HEK293 (cell line): ENCODE results near the gene CFAP58.

Source experiments
- FEZF1 ChIP-seq: fragments of 450-650 bp; formaldehyde crosslinking; IDR thresholded peaks from 2 replicates; pipeline ENCODE4 v1.5.1; 2016; ENCODE audit warnings: missing biosample characterization, missing genetic modification characterization
- KLF8 ChIP-seq: fragments of 450-650 bp; formaldehyde crosslinking; IDR thresholded peaks from 2 replicates; pipeline ENCODE4 v1.5.1; 2016; ENCODE audit warnings: missing biosample characterization, missing genetic modification characterization
- MEIS1 ChIP-seq: sonication (generic); formaldehyde crosslinking; IDR thresholded peaks from 2 replicates; pipeline ENCODE4 v1.8.1; 2022; ENCODE audit warnings: missing genetic modification reagents, mild to moderate bottlenecking, borderline replicate concordance
- ZFHX2 ChIP-seq: fragments of 450-650 bp; formaldehyde crosslinking; conservative IDR thresholded peaks from 2 replicates; pipeline ENCODE4 v1.5.1; 2016; ENCODE audit warnings: missing biosample characterization, missing genetic modification characterization
- ZFP3 ChIP-seq: fragments of 450-650 bp; formaldehyde crosslinking; IDR thresholded peaks from 2 replicates; pipeline ENCODE4 v1.5.1; 2016; ENCODE audit warnings: low read depth, missing biosample characterization, missing genetic modification characterization
- ZNF138 ChIP-seq: fragments of 450-650 bp; formaldehyde crosslinking; IDR thresholded peaks from 2 replicates; pipeline ENCODE4 v1.5.1; 2016; ENCODE audit warnings: missing biosample characterization, missing genetic modification characterization, borderline replicate concordance
- ZNF248 ChIP-seq: fragments of 450-650 bp; formaldehyde crosslinking; IDR thresholded peaks from 2 replicates; pipeline ENCODE4 v1.5.1; 2017; ENCODE audit warnings: missing biosample characterization, missing genetic modification characterization
- ZNF404 ChIP-seq: fragments of 450-650 bp; formaldehyde crosslinking; IDR thresholded peaks from 2 replicates; pipeline ENCODE4 v1.5.1; 2017; ENCODE audit warnings: missing biosample characterization, missing genetic modification characterization
- ZNF416 ChIP-seq: fragments of 450-650 bp; formaldehyde crosslinking; IDR thresholded peaks from 2 replicates; pipeline ENCODE4 v1.5.1; 2016; ENCODE audit warnings: missing biosample characterization, missing genetic modification characterization
- ZNF621 ChIP-seq: fragments of 450-650 bp; formaldehyde crosslinking; IDR thresholded peaks from 2 replicates; pipeline ENCODE4 v1.5.1; 2017; ENCODE audit warnings: missing biosample characterization, missing genetic modification characterization
- ZNF623 ChIP-seq: fragments of 450-650 bp; formaldehyde crosslinking; IDR thresholded peaks from 2 replicates; pipeline ENCODE4 v1.5.1; 2016; ENCODE audit warnings: missing biosample characterization, missing genetic modification characterization
- ZNF677 ChIP-seq: fragments of 450-650 bp; IDR thresholded peaks from 2 replicates; pipeline ENCODE4 v1.5.0; 2018; ENCODE audit warnings: missing biosample characterization, mild to moderate bottlenecking, missing genetic modification characterization, moderate library complexity
- ZNF837 ChIP-seq: fragments of 450-650 bp; formaldehyde crosslinking; IDR thresholded peaks from 2 replicates; pipeline ENCODE4 v1.5.1; 2016; ENCODE audit warnings: missing biosample characterization, missing genetic modification characterization
- ZSCAN23 ChIP-seq: fragments of 450-650 bp; formaldehyde crosslinking; IDR thresholded peaks from 2 replicates; pipeline ENCODE4 v1.5.1; 2016; ENCODE audit warnings: missing biosample characterization, missing genetic modification characterization
- TF ChIP-seq, protein P1 (sequence below): fragments of 450-650 bp; formaldehyde crosslinking; IDR thresholded peaks from 2 replicates; pipeline ENCODE4 v1.5.1; 2016; ENCODE audit warnings: missing biosample characterization, missing genetic modification characterization
- TF ChIP-seq, protein P2 (sequence below): fragments of 450-650 bp; formaldehyde crosslinking; IDR thresholded peaks from 2 replicates; pipeline ENCODE4 v1.5.1; 2016; ENCODE audit warnings: missing biosample characterization, missing genetic modification characterization, borderline replicate concordance
- TF ChIP-seq, protein P3 (sequence below): fragments of 450-650 bp; formaldehyde crosslinking; IDR thresholded peaks from 2 replicates; pipeline ENCODE4 v1.5.1; 2016; ENCODE audit warnings: missing biosample characterization, missing genetic modification characterization
- TF ChIP-seq, protein P4 (sequence below): sonication (generic); formaldehyde crosslinking; IDR thresholded peaks from 2 replicates; pipeline ENCODE4 v1.8.1; 2022; ENCODE audit warnings: mild to moderate bottlenecking, moderate library complexity, missing genetic modification reagents
- TF ChIP-seq, protein P5 (sequence below): fragments of 450-650 bp; IDR thresholded peaks from 2 replicates; pipeline ENCODE4 v1.5.1; 2018; ENCODE audit warnings: missing biosample characterization, mild to moderate bottlenecking, missing genetic modification characterization
- TF ChIP-seq, protein P6 (sequence below): fragments of 450-650 bp; formaldehyde crosslinking; IDR thresholded peaks from 2 replicates; pipeline ENCODE4 v1.5.1; 2016; ENCODE audit warnings: missing biosample characterization, missing genetic modification characterization
- TF ChIP-seq, protein P7 (sequence below): fragments of 450-650 bp; formaldehyde crosslinking; IDR thresholded peaks from 2 replicates; pipeline ENCODE4 v1.5.1; 2016; ENCODE audit warnings: missing biosample characterization, missing genetic modification characterization

Gene CFAP58

DNA sequence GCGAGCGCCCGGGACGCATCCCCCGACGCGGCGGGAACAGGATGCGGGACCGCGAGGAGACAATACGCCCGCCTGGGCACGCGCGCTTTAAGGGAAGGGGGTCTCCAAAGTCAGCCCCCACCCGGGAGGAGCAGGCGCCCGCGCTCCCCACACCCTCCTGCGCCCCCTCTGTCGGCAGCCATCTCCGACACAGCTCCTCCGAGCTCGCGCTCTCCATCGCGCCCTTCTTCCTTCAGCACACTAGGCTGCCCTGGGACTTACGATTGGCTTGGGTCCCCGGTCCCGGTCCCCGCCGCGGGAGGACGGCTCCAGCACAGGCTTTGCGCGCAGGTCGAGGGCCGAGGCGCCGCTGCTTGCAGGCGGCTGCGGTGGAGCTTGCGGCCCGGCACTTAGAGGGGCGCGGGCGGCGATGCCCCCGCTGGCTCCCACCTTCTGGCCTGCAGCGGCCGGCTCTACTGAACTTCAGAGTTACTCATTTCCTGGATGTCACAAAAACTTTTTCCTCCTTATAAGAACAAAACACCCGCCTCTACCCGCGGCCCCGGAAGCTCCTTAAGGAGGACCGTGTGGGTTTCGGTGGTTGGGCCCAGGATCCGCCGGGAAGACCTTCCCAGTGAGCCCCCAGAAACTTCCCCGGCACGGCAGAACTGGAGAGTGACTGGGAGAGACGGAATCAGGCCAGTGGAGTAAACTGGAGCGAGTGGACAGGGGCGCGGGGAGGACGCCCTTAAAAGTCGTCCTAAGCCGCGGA lies 15.5 kb upstream of the CFAP58 start, which contains the start of gene ITPRIP (continued):
- TF ChIP-seq, protein P1, sequence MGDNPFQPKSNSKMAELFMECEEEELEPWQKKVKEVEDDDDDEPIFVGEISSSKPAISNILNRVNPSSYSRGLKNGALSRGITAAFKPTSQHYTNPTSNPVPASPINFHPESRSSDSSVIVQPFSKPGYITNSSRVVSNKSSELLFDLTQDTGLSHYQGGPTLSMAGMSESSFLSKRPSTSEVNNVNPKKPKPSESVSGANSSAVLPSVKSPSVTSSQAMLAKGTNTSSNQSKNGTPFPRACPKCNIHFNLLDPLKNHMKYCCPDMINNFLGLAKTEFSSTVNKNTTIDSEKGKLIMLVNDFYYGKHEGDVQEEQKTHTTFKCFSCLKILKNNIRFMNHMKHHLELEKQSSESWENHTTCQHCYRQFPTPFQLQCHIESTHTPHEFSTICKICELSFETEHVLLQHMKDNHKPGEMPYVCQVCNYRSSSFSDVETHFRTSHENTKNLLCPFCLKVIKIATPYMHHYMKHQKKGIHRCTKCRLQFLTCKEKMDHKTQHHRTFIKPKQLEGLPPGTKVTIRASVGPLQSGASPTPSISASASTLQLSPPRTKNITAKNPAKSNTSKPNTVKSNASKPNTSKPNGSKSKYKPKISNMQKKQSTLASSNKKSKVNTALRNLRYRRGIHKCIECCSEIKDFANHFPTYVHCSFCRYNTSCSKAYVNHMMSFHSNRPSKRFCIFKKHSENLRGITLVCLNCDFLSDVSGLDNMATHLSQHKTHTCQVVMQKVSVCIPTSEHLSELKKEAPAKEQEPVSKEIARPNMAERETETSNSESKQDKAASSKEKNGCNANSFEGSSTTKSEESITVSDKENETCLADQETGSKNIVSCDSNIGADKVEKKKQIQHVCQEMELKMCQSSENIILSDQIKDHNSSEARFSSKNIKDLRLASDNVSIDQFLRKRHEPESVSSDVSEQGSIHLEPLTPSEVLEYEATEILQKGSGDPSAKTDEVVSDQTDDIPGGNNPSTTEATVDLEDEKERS (tag by site-specific recombination): no peak
- TF ChIP-seq ZNF248 (tag by site-specific recombination) (no peak), ZFHX2 (tag by site-specific recombination) (peak; percentile 69), KLF8 (tag by site-specific recombination) (peak; percentile 46), ZNF416 (tag by site-specific recombination) (no peak), ZNF837 (tag by site-specific recombination) (0 out of 2 replicates have a peak, but pooled peaks have one; percentile 44), ZNF621 (tag by site-specific recombination) (no peak), ZFP3 (tag by site-specific recombination) (no peak), ZSCAN23 (no peak), MEIS1 (CRISPR knock-in tag) (no peak), ZNF623 (tag by site-specific recombination) (no peak; the same call in none of the 2 replicates), FEZF1 (no peak; the same call in 1 of the 2 replicates), ZNF404 (tag by site-specific recombination) (no peak), ZNF677 (tag by site-specific recombination) (no peak), ZNF138 (tag by site-specific recombination) (no peak)
- TF ChIP-seq, protein P2, sequence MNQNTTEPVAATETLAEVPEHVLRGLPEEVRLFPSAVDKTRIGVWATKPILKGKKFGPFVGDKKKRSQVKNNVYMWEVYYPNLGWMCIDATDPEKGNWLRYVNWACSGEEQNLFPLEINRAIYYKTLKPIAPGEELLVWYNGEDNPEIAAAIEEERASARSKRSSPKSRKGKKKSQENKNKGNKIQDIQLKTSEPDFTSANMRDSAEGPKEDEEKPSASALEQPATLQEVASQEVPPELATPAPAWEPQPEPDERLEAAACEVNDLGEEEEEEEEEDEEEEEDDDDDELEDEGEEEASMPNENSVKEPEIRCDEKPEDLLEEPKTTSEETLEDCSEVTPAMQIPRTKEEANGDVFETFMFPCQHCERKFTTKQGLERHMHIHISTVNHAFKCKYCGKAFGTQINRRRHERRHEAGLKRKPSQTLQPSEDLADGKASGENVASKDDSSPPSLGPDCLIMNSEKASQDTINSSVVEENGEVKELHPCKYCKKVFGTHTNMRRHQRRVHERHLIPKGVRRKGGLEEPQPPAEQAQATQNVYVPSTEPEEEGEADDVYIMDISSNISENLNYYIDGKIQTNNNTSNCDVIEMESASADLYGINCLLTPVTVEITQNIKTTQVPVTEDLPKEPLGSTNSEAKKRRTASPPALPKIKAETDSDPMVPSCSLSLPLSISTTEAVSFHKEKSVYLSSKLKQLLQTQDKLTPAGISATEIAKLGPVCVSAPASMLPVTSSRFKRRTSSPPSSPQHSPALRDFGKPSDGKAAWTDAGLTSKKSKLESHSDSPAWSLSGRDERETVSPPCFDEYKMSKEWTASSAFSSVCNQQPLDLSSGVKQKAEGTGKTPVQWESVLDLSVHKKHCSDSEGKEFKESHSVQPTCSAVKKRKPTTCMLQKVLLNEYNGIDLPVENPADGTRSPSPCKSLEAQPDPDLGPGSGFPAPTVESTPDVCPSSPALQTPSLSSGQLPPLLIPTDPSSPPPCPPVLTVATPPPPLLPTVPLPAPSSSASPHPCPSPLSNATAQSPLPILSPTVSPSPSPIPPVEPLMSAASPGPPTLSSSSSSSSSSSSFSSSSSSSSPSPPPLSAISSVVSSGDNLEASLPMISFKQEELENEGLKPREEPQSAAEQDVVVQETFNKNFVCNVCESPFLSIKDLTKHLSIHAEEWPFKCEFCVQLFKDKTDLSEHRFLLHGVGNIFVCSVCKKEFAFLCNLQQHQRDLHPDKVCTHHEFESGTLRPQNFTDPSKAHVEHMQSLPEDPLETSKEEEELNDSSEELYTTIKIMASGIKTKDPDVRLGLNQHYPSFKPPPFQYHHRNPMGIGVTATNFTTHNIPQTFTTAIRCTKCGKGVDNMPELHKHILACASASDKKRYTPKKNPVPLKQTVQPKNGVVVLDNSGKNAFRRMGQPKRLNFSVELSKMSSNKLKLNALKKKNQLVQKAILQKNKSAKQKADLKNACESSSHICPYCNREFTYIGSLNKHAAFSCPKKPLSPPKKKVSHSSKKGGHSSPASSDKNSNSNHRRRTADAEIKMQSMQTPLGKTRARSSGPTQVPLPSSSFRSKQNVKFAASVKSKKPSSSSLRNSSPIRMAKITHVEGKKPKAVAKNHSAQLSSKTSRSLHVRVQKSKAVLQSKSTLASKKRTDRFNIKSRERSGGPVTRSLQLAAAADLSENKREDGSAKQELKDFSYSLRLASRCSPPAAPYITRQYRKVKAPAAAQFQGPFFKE (tag by site-specific recombination): no peak
- TF ChIP-seq, protein P3, sequence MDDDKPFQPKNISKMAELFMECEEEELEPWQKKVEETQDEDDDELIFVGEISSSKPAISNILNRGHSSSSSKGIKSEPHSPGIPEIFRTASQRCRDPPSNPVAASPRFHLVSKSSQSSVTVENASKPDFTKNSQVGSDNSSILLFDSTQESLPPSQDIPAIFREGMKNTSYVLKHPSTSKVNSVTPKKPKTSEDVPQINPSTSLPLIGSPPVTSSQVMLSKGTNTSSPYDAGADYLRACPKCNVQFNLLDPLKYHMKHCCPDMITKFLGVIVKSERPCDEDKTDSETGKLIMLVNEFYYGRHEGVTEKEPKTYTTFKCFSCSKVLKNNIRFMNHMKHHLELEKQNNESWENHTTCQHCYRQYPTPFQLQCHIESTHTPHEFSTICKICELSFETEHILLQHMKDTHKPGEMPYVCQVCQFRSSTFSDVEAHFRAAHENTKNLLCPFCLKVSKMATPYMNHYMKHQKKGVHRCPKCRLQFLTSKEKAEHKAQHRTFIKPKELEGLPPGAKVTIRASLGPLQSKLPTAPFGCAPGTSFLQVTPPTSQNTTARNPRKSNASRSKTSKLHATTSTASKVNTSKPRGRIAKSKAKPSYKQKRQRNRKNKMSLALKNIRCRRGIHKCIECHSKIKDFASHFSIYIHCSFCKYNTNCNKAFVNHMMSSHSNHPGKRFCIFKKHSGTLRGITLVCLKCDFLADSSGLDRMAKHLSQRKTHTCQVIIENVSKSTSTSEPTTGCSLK (tag by site-specific recombination): no peak
- TF ChIP-seq, protein P4, sequence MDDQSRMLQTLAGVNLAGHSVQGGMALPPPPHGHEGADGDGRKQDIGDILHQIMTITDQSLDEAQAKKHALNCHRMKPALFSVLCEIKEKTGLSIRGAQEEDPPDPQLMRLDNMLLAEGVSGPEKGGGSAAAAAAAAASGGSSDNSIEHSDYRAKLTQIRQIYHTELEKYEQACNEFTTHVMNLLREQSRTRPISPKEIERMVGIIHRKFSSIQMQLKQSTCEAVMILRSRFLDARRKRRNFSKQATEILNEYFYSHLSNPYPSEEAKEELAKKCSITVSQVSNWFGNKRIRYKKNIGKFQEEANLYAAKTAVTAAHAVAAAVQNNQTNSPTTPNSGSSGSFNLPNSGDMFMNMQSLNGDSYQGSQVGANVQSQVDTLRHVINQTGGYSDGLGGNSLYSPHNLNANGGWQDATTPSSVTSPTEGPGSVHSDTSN: no peak; the same call in 1 of the 2 replicates
- TF ChIP-seq, protein P5, sequence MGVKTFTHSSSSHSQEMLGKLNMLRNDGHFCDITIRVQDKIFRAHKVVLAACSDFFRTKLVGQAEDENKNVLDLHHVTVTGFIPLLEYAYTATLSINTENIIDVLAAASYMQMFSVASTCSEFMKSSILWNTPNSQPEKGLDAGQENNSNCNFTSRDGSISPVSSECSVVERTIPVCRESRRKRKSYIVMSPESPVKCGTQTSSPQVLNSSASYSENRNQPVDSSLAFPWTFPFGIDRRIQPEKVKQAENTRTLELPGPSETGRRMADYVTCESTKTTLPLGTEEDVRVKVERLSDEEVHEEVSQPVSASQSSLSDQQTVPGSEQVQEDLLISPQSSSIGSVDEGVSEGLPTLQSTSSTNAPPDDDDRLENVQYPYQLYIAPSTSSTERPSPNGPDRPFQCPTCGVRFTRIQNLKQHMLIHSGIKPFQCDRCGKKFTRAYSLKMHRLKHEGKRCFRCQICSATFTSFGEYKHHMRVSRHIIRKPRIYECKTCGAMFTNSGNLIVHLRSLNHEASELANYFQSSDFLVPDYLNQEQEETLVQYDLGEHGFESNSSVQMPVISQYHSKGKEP (tag by site-specific recombination): peak; percentile 71; the same call in 1 of the 2 replicates
- TF ChIP-seq, protein P6, sequence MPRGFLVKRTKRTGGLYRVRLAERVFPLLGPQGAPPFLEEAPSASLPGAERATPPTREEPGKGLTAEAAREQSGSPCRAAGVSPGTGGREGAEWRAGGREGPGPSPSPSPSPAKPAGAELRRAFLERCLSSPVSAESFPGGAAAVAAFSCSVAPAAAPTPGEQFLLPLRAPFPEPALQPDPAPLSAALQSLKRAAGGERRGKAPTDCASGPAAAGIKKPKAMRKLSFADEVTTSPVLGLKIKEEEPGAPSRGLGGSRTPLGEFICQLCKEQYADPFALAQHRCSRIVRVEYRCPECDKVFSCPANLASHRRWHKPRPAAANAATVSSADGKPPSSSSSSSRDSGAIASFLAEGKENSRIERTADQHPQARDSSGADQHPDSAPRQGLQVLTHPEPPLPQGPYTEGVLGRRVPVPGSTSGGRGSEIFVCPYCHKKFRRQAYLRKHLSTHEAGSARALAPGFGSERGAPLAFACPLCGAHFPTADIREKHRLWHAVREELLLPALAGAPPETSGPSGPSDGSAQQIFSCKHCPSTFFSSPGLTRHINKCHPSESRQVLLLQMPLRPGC: no peak
- TF ChIP-seq, protein P7, sequence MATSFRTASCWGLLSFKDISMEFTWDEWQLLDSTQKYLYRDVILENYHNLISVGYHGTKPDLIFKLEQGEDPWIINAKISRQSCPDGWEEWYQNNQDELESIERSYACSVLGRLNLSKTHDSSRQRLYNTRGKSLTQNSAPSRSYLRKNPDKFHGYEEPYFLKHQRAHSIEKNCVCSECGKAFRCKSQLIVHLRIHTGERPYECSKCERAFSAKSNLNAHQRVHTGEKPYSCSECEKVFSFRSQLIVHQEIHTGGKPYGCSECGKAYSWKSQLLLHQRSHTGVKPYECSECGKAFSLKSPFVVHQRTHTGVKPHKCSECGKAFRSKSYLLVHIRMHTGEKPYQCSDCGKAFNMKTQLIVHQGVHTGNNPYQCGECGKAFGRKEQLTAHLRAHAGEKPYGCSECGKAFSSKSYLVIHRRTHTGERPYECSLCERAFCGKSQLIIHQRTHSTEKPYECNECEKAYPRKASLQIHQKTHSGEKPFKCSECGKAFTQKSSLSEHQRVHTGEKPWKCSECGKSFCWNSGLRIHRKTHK: no peak
